SIG-M5 (cell line): Measurements from ENCODE around the gene FAM120B.

Experiments used
- DNase-seq: peaks from one replicate; lab custom pipeline; 2025; lab: John Stamatoyannopoulos, UW

FAM120B gene

DNA sequence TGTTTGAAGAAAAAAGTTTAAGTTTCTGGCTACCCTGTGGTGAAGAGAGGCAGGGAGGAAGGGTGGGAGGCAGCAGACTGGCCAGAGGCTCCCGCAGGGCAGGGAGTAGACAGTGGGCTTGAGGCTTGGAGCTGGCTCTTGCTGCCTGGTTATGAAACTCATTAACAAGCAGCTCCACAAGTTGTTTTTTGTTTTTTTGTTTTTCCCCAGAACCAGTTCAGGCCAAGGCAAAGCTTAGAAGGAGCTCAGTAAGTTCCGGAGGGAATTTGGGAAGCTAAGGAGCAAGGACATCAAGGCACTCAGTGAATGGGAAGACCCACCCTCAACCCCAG, 19.7 kb upstream of the FAM120B start:
- DNase-seq, result no peak

DNA sequence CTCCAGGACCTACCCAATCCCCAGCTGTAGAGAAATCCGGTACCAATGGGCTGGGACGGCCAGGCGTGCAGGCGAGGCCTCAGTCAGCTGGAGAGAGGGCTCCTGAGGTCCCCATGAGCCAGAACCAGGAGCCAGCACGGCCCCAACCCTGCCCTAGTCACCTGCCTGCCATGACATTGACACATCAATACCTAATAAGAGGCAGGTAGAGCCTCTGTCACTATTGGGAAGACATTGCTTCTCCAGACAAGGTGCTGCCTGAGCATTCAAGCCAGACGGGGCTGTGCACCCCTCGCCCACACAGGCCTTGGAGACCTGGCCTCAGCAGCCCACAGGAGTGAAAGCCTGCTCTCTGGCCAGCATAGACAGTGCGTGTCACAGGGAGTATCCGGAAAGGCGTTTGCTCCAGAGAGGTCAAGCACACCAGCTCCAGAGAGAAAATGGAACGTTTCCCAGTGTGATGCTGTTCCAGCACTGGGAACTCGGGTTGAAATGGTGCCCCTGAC, 19.1 kb upstream of the FAM120B start:
- DNase-seq, result no peak

- no peak for DNase-seq
These were observed 18.4 kb upstream of the FAM120B start for GRCh38 chr6:170288091-170288631.

DNA sequence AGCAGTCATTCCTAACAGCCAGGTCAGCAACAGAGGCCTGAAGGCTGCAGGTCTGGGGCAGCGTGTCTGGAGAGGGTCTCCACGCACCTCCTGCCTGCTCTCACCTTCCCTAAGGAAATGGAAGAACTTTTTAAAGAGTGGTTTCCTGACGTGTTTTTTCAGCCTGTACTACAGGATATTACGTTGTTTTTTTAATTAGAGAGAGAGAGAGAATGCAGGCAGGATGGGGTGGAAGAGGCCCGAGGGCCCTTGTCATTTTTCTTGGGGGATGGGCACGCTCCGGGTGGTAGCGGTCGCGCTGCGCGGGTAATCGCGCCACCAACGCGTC, 17.7 kb upstream of the FAM120B start:
- DNase-seq, result no peak

DNA sequence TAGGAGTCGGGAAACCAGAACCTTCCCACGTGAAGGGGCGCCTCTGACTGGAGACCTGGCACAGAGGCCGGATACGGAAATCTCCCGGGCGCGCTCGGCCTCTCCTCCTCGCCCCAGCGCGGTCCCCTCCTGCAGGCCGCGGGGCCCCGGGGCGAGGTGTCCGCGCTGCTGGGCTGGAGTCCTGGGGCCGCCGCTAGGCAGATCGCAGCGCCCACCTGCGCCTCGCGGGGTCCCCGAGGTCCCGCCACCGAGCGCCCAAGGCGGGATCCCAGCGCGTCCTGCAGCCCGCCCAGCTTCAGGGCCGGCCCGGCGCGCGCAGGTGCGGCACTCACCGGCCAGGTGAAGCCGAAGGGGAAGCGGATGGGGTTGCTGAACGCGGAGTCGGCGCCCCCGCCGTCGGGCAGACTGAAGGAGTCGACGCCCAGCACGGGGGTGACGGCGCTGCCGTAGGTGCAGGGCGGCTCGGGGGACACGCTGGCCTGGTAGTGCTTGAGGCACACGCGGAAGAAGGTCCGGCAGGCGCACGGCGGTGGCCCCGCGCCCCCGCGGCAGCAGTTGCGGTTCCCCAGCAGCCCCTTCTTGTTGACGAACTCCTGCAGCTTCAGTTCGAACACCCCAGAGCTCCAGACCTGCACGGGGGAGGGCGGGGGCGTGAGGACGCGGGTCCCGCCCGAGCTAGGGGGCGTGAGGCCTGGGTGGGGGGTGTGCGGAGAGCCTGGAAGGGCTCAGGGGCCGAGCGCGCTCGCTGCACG, 17.2 kb upstream of the FAM120B start:
- no peak for DNase-seq

- no peak for DNase-seq
These were observed 16.6 kb upstream of the FAM120B start for GRCh38 chr6:170289951-170290295.

- no peak for DNase-seq
These were observed 16.0 kb upstream of the FAM120B start, which contains the start of gene DLL1 for GRCh38 chr6:170290296-170291128. Gene DLL1 (minus strand): TSS chr6:170291078. CDS start chr6:170290139, 939 bp downstream.

DNA sequence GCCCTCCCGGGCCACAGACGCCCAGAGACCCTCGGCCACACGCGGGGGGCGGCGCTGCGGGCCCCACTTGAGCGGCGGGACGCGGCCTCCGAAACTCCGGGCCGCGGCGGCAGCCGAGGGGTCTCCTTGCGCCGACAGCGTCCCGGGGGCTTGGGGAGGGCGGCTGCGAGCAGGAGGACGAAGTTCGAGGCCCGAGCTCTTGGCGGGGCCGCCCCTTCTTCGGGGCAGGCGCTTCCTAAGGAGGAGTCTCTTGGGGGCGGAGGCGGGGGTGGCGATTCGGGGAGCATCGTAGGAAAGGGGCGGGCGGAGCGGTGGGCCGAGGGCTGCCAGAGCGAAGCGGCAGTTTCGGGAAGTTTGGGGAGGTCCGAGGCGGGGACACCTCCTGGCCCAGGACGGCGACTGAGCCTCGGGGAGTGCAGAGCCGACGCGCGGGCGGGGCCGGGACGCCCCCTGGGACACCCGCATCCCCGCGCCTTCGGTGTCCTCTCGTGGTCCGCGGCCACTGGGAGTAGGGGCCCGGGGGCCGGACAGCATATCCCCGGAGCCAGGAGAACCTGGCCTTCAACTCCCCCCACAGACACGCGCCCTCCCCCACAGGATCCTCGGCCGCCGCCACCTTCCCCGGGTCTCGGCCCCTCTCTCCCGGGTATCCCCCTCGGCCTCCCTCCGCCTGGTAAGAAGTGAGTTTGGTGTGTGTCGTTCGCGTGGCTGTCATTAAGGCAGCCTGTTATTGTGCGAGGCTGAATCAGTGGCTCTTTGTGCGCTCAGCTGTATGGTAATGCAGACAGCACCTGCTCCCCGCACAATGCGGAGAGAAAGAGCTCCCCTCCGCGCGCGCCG, 15.1 kb upstream of the FAM120B start:
- DNase-seq, result no peak

- DNase-seq, result no peak
These were observed 14.5 kb upstream of the FAM120B start for GRCh38 chr6:170292111-170292406.

DNA sequence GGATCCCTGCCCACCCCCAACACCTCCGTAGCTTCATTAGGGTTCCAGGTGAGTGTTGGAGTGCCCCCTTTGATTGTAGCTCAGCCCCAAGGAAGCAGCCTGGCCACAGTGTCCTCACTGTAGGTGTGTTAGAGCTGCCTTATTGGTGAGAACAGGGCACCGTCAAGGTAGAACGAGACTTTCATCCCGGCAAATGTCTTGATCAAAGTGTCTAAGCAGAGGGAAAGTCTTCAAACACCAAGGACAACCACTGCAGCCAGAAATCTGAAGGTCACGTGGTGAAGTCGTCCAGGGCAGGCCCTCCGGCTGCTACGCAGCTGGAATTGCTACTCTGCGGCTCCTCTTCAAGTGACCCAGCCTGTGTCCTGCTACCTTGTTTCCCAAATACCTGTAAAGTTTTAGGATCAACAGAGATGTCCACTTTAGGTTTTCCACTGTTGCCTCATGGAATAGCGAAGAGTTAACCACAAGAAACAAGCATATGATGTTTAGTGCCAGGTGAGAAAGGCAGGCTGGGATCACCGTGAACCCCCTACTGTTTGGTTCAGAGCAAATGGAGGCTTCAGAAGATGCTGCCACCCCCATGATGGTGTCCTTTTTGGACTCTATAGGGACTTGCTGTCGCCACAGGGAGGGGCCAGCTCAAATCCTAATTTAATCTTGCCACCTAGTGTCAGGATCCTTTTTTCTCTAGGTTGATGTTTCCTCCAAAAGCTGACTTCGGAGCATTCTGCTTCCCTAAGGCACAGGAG, 14.0 kb upstream of the FAM120B start:
- no peak for DNase-seq

DNA sequence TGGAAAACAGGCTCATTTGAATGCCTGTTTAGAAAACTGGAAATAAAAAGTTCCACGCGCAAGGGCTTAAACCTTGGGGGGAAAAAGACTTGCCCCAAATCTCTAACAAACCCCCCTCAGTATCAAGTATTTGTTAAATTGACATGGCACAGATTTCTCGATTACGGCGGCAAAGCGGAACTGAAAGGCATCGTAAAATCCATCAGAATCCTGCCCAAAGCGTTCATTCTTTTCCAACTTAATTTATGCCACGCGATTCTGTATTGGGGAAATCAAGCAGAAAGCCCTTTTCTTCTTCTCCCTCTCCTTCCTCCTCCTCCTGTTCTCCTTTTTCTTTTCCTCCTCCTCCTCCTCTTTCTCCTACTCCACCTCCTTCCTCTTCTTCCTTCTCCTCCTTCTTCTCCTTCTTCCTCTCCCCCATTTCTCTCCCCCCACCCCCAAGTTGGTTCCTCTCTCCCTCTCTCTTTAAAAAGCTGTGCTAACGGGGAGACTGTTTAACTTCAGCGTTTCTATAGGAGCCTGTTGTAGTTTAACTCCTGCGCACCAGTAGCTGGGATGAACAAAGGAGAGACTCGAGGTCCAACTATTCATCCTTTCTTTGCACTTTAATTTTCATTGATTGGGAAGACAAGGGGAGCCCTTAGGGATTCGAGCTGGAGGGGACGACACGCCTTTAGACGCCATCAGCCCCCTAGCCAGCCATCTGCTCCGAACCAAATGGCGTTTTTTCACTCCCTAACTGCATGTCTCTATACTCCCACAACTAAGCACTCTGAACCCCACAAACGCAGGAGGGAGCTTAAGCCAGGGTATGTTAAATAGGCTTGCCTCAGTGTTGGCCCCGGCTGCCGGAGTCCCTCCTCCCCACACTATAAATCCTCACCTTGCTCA, 13.0 kb upstream of the FAM120B start:
- DNase-seq, result no peak

GRCh38 chr6:170294298-170294730, 12.2 kb upstream of the FAM120B start:
- DNase-seq, result no peak

DNA sequence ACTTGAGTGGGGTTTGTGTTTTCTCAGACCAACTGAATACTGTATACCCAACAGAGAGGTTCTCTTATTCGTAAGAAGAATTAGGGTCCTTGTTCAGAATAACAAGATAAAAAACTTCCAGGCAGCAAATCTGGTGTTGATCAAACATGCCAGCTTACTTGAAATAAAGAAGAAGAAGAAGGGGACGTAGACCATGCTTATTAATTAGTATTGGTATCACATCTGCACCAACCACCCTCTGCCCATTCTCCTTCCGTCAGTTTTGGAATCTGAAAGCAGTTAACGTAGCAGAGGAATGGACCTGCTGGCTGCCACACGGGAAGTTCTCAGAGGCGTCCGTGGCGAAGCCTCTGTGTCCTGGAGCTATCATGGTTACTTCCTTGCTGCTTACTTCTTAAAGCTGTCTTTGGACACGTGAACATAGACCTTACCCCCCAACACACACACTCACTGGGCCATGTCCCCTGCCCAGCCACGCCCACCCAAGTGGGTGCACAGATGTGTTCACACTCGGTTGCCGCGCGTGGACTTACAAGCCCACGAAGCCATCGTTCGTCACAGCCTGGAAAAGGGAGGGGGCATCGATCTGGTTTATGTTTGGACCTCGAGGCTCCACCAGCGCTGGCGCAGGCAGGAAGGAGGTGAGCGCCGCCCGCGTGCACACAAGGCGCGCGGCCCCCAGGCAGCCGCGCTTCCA, 11.6 kb upstream of the FAM120B start:
- DNase-seq, result no peak

GRCh38 chr6:170295510-170296422, 10.8 kb upstream of the FAM120B start:
- DNase-seq, result no peak

DNA sequence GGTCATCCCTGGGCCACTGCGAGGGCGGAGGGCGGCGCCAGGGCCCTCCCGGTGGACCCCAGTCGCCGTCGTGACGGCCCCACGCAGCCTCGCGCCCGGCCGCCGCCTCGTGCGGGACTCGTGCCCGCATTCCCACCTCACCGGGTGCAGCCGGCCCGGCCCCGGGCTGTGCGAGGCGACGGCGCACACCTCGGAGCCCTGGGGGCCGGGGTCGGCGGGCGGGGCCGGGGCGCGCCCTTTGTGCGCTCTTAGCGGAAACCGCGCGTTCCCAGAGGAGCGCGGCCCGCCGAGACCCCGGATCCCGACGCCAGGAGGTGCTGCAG, 10.2 kb upstream of the FAM120B start:
- DNase-seq, result no peak

DNA sequence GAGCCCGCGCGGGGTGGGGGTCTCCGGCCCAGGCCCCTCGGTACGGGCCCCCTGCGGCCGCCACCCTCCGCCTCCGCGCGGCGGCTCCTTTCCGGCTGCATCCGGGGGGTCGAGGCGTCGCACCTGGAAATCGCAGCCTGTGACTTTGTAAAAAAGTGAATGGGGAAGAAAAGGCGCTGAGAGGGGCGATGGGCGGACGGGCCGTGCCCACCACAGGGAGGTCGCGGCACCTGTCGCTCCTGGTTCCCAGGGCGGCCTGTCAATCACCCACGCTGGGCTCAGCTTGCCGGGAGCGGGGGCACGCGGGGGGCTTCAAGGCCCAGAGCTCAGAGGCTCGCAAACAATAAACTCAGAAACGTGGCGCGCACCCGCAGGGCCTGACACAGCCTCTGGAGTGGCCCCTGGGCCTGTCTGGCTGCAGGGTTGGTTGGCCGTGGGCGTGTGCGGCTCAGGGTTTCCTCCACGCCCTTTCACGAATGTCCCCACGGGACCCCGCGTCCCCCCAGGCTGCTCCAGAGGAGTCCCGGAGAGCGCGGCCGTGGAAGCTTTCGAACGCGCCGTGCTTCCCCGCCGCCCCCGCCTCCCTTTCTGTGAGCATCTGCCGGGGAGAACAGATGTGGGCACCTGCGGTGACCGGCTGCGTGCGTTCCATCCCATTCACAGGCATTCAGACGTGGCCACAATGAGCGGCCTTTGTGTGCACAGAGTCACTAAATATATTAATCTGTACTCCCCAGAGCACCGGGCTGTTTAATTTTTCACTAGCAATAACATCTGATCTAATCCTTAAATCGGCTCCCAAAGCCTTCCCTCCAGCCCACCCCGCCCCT, 9.6 kb upstream of the FAM120B start:
- DNase-seq, result no peak

- DNase-seq, result no peak
These were observed 8.8 kb upstream of the FAM120B start for GRCh38 chr6:170297576-170298330.
